Neural crest cell (in vitro differentiated cells): ENCODE results near the gene VSIG1. TPM values are rescaled to one million over a fixed set of nuclear protein-coding genes. Genes with fewer than 3 reads are reported as not detected.
A peak's percentile ranks its signal among the peaks of the same experiment; 100 is the strongest.

Experiments
- DNase-seq: peaks from one replicate; pipeline ENCODE4 v3.0.0; 2021; ENCODE audit warnings: low read depth, mixed read lengths, low spot score
- H3K27ac Mint-ChIP-seq: one replicate; pipeline ENCODE4 v1.8.0; 2021; ENCODE audit warnings: mild to moderate bottlenecking, mixed read lengths; ENCODE audit not compliant: unreplicated experiment
- H3K27me3 Mint-ChIP-seq: 2 replicates; pipeline ENCODE4 v1.8.0; 2021; ENCODE audit warnings: low read depth, mild to moderate bottlenecking, mixed read lengths
- H3K36me3 Mint-ChIP-seq: 2 replicates; pipeline ENCODE4 v1.8.0; 2021; ENCODE audit warnings: low read depth, mild to moderate bottlenecking, mixed read lengths
- H3K4me1 Mint-ChIP-seq: 2 replicates; pipeline ENCODE4 v1.8.0; 2021; ENCODE audit warnings: mixed read lengths
- H3K4me3 Mint-ChIP-seq: one replicate; pipeline ENCODE4 v1.8.0; 2021; ENCODE audit warnings: mild to moderate bottlenecking, mixed read lengths
- H3K9me3 Mint-ChIP-seq: 2 replicates; pipeline ENCODE4 v1.8.0; 2021; ENCODE audit warnings: mixed read lengths
- CTCF ChIP-seq: fragments of 200-600 bp; sonication (generic); conservative IDR thresholded peaks from 2 replicates; pipeline ENCODE4 v1.5.0; 2021; ENCODE audit warnings: antibody characterized with exemption, mild to moderate bottlenecking
- long read RNA-seq: library from polyadenylated mRNA; unstranded; transcript quantifications from one replicate; pipeline ENCODE4 v2.0.0, GENCODE V29; 2020
- total RNA-seq: library from RNA; stranded (reverse); gene quantifications from 2 replicates; pipeline ENCODE4 v1.2.1, GENCODE V29; 2021

Gene VSIG1
- not detected in 2 replicates for total RNA-seq
- long read RNA-seq = 0 reads

GRCh38 chrX:108044554-108045256 is at the start of gene VSIG1:
Gene VSIG1, plus strand, starts transcription at chrX:108045065. Its CDS starts 66 bp downstream, at chrX:108045131.
- H3K27me3 Mint-ChIP-seq = no peaks in the 10 kb centered on the region
- TF ChIP-seq CTCF = no peak
- H3K4me1 Mint-ChIP-seq = no peaks in the 10 kb centered on the region
- no peak for DNase-seq
- H3K36me3 Mint-ChIP-seq = no peaks in the 10 kb centered on the region
- no peak within 1 kb of the TSS for H3K27ac Mint-ChIP-seq
- H3K4me3 Mint-ChIP-seq = no peak within 1 kb of the TSS
- H3K9me3 Mint-ChIP-seq = no peaks in the 10 kb centered on the region

- DNase-seq = no peak
- Mint-ChIP-seq H3K4me3 (no peak overlapping the region), H3K9me3 (peaks cover 15% of the 10 kb centered on the region), H3K27ac (no peak overlapping the region), H3K4me1 (no peaks in the 10 kb centered on the region), H3K36me3 (no peaks in the 10 kb centered on the region), H3K27me3 (no peaks in the 10 kb centered on the region)
- no peak for TF ChIP-seq CTCF
Observed at GRCh38 chrX:107996124-107996523, 48.7 kb upstream of the VSIG1 start.

GRCh38 chrX:108000751-108001150 is 44.1 kb upstream of the VSIG1 start:
- H3K9me3 Mint-ChIP-seq = peaks cover 14% of the 10 kb centered on the region
- H3K4me3 Mint-ChIP-seq = no peak overlapping the region
- no peaks in the 10 kb centered on the region for H3K36me3 Mint-ChIP-seq
- DNase-seq = no peak
- H3K27ac Mint-ChIP-seq = no peak overlapping the region
- H3K4me1 Mint-ChIP-seq = no peaks in the 10 kb centered on the region
- no peak for TF ChIP-seq CTCF
- H3K27me3 Mint-ChIP-seq = no peaks in the 10 kb centered on the region

GRCh38 chrX:108001218-108001814 is 43.5 kb upstream of the VSIG1 start:
- H3K9me3 Mint-ChIP-seq = peaks cover 14% of the 10 kb centered on the region
- H3K27ac Mint-ChIP-seq = no peak overlapping the region
- no peak overlapping the region for H3K4me3 Mint-ChIP-seq
- peak; percentile 66 for TF ChIP-seq CTCF
- no peak for DNase-seq
- no peaks in the 10 kb centered on the region for H3K27me3 Mint-ChIP-seq
- no peaks in the 10 kb centered on the region for H3K36me3 Mint-ChIP-seq
- H3K4me1 Mint-ChIP-seq = no peaks in the 10 kb centered on the region

GRCh38 chrX:108018656-108019381 is 26.0 kb upstream of the VSIG1 start:
- Mint-ChIP-seq H3K4me3 (no peak overlapping the region), H3K27me3 (no peaks in the 10 kb centered on the region), H3K9me3 (peaks cover 6% of the 10 kb centered on the region), H3K4me1 (no peaks in the 10 kb centered on the region), H3K27ac (no peak overlapping the region), H3K36me3 (no peaks in the 10 kb centered on the region)
- DNase-seq = no peak
- TF ChIP-seq CTCF = no peak
